ENCODE results near the gene IFNL4. TPM values are rescaled to one million over a fixed set of nuclear protein-coding genes. Genes with fewer than 3 reads are reported as not detected.

The IFNL4 gene
- polyA plus RNA-seq, 2 of the 4 experiments (the other 2 are of a cell fraction) = not detected

GRCh38 chr19:39205449-39205764 is 43.2 kb downstream of the IFNL4 start:
- no peak for ATAC-seq
- DNase-seq (ENCODE audit: low read depth in 1 of 2, low spot score in 1 of 2) = no peak
- no peak overlapping the region for H3K4me2 ChIP-seq
- no peak for FAIRE-seq
- TF ChIP-seq ZNF302 (CRISPR knock-in tag; IDR thresholded peaks at IDR 0.05) (no peak), MAFK (IDR thresholded peaks at IDR 0.05; ENCODE audit: partially characterized antibody) (no peak), E2F6 (IDR thresholded peaks at IDR 0.05; ENCODE audit: borderline replicate concordance, low read depth) (no peak), KDM5A (IDR thresholded peaks at IDR 0.05) (no peak), FOXS1 (CRISPR knock-in tag; IDR thresholded peaks at IDR 0.05) (no peak), CTCF (IDR thresholded peaks at IDR 0.05) (no peak), POLR2A (IDR thresholded peaks at IDR 0.05; ENCODE audit: low read length) (no peak), CHD4 (IDR thresholded peaks at IDR 0.05; ENCODE audit: borderline replicate concordance) (no peak), RCOR1 (IDR thresholded peaks at IDR 0.05; ENCODE audit: low read depth, low read length) (no peak), RAD21 (conservative IDR thresholded peaks at IDR 0.05 in 1 of 2, IDR thresholded peaks at IDR 0.05 in 1 of 2) (no peak), HDAC2 (IDR thresholded peaks at IDR 0.05) (no peak), EP300 (IDR thresholded peaks at IDR 0.05) (no peak), NR3C1 (IDR thresholded peaks at IDR 0.05) (no peak), HOXA7 (CRISPR knock-in tag; IDR thresholded peaks at IDR 0.05) (no peak), MAZ (IDR thresholded peaks at IDR 0.05; ENCODE audit: borderline replicate concordance, low read depth, low read length) (no peak)
- peaks cover 6% of the 10 kb centered on the region; the same call in 1 of the 3 replicates for H3K4me1 ChIP-seq
- H3K9me3 ChIP-seq = no peaks in the 10 kb centered on the region
- POLR2A ChIA-PET = no interaction called here
- CTCF ChIA-PET = interaction anchor here (0.9 to 7.0 kb wide), 9 partner anchors 9 to 244 kb away, joined by 3 to 44 read pairs (median 7); partner anchors contain the start of gene NCCRP1
- 89% methylated on average over 3 of the region's 3 CpGs for WGBS (ENCODE audit: missing lambda C conversion rate)
- H3K27ac ChIP-seq = no peak overlapping the region
- H3K4me3 ChIP-seq = no peak overlapping the region

GRCh38 chr19:39203372-39204341 is 45.0 kb downstream of the IFNL4 start, which contains the start of gene SYCN:
Gene SYCN, minus strand, starts transcription at chr19:39204263. Its CDS starts 9 bp downstream, at chr19:39204254.
- WGBS (ENCODE audit: missing lambda C conversion rate) = 91% methylated on average over 57 of the region's 57 CpGs
- no peak within 1 kb of the TSS for H3K4me3 ChIP-seq
- no peak within 1 kb of the TSS for H3K4me2 ChIP-seq
- no peaks in the 10 kb centered on the region for H3K9me3 ChIP-seq
- POLR2A ChIA-PET = interaction anchor here (0.9 kb wide), 1 partner anchor 138 kb away, joined by 3 read pairs; the partner anchor contains the start of gene SAMD4B
- CTCF ChIA-PET = interaction anchor here (0.6 to 7.0 kb wide), 17 partner anchors 10 to 801 kb away, joined by 3 to 44 read pairs (median 3); partner anchors contain the start of gene FAM98C
- DNase-seq (ENCODE audit: low read depth in 1 of 2, low spot score in 1 of 2) (no peak), ATAC-seq (no peak), FAIRE-seq (no peak)
- peak within 1 kb of the TSS in 1 of 2 experiments; percentile 4; a peak in 1 of 6 replicates for H3K27ac ChIP-seq
- H3K4me1 ChIP-seq = peaks cover 6% of the 10 kb centered on the region; the same call in 1 of the 3 replicates
- TF ChIP-seq RFX5 (IDR thresholded peaks at IDR 0.05) (no peak), HOXB13 (CRISPR knock-in tag; IDR thresholded peaks at IDR 0.05; ENCODE audit: low read depth) (no peak), MAFK (IDR thresholded peaks at IDR 0.05; ENCODE audit: partially characterized antibody) (no peak), CHD2 (IDR thresholded peaks at IDR 0.05; ENCODE audit: low read length, partially characterized antibody) (no peak), EHF (CRISPR knock-in tag; IDR thresholded peaks at IDR 0.05) (no peak), HOXB5 (CRISPR knock-in tag; IDR thresholded peaks at IDR 0.05) (no peak), SMC3 (IDR thresholded peaks at IDR 0.05) (no peak), MYC (IDR thresholded peaks at IDR 0.05; ENCODE audit: borderline replicate concordance, low read length) (no peak)
